Ramos (cell line): ENCODE data around the gene S100A2.
"Not testable (repeated sequence)": the region's sequence is repeated elsewhere in the genome, so short reads cannot be mapped to it uniquely, and the experiment has no call there.

Experiments used
- in situ Hi-C: fragments of 300-500 bp; cut with MboI; formaldehyde crosslinking; loops from one replicate; pipeline ENCODE4 v1.14.3; 2022; ENCODE audit warnings: low sequenced_read_pairs; ENCODE audit not compliant: unreplicated experiment

The S100A2 gene

DNA sequence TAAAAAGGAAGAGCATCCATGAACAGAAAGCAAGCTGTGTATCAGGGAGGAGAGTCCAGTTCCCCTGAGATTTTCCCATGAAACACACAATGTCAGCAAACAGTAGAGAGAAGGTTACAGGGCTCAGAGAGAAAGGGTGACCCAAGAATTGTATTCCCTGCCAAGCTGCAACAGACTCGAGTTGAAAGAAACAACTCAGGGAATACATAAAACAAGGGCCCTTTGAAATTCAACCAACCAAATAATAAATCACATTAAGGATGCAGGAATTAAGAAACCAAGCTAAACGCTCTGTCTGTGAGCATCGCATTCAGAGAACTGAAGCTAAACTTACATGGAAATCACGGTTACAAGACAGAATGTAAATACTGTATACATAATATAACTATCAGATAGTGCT lies 27.1 kb upstream of the S100A2 start:
- in situ Hi-C loops: no loop called here

- in situ Hi-C loops: no loop called here
These were observed 22.8 kb upstream of the S100A2 start for GRCh38 chr1:153588482-153588881.

DNA sequence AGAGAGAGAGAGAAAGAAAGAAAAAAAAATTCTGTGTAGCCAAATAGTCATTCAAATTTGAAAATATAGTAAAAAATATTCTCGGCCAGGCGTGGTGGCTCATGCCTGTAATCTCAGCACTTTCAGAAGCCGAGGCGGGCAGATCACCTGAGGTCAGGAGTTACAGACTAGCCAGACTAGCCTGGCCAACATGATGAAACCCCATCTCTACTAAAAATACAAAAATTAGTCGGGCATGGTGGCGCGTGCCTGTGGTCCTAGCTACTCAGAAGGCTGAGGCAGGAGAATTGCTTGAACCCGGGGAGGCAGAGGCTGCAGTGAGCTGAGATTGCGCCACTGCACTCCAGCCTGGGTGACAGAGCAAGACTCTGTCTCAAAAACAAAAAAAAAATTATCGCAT lies 22.4 kb upstream of the S100A2 start:
- in situ Hi-C loops: not testable (repeated sequence)

DNA sequence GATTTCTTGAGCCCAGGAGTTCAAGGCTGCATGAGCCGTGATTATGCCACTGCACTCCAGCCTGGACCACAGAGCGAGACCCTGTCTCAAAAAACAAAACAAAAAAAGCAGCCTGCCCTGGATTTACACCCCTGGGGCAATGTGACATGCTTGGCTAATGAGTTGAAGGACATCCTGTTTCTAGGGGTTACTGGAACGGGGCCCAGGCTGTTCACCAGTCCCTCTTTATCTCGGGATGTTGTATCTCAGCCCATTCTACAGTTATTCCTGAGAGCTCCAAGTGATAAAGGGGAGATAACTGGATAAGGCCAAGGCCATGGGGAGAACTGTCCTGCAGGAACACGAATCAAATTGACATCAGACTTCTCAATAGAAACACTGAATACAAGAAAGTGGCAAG lies 21.7 kb upstream of the S100A2 start:
- in situ Hi-C loops: no loop called here

- in situ Hi-C loops: no loop called here
These were observed 20.7 kb upstream of the S100A2 start for GRCh38 chr1:153586347-153586746.

DNA sequence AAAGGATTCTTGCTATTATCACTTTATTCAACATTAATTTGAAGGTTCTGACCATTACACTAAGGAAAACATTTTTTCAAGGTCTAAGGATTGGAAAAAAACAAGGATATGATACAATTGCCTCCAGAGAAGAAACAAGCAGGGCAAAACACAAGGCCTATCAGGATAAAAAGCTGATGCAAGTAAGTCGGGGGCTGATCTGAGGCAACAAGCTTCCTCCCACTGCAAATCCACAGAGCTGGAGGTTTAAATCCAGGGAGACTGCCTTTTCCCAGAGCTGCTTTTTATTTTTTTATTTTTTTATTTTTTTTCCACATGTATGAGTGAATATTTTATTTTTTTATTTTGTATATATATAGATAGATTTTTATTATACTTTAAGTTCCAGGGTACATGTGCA lies 19.4 kb upstream of the S100A2 start:
- in situ Hi-C loops: no loop called here

GRCh38 chr1:153583976-153584375 lies 18.3 kb upstream of the S100A2 start:
- in situ Hi-C loops: no loop called here

GRCh38 chr1:153583514-153583913 lies 17.9 kb upstream of the S100A2 start:
- in situ Hi-C loops: not testable (repeated sequence)

- in situ Hi-C loops: not testable (repeated sequence)
These were observed 17.2 kb upstream of the S100A2 start for GRCh38 chr1:153582836-153583235.

DNA sequence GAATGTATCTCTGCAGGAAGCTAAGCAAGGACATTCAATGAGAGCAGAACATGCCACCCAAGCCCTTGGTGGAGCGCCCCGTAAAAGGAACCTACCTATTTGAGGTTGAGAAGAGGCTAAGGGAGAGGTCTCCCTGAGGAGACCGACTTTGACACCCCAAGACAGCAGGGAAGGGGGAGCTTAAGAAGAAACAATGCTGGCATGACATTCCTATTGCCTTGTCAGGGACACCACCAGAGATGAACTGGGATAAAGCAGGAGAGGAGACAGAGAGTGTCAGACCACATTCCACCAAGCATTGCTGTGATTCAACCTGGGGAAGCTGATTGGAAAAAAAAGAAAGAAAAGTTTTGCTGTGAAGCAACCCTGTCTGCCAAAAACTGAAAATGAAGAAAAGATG lies 13.3 kb upstream of the S100A2 start:
- in situ Hi-C loops: no loop called here

DNA sequence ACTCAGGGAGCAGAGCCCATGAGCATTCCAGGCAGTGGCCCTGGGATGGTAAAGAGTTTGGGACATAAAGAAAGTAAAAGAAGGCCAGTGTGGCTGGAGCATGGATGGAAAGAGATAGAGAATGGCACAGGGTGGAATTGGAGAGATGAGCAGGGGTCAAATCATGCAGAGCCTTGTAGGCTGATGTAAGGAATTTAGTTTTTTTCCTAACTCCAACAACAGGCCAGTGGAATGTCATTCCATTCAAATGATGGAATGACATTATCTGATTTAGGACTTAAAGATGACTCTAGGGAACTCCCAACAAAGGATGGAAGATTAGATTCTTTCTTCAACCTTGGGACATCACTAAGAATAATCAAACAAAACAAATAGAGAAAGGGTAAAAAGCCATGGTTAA lies 12.8 kb upstream of the S100A2 start:
- in situ Hi-C loops: no loop called here

DNA sequence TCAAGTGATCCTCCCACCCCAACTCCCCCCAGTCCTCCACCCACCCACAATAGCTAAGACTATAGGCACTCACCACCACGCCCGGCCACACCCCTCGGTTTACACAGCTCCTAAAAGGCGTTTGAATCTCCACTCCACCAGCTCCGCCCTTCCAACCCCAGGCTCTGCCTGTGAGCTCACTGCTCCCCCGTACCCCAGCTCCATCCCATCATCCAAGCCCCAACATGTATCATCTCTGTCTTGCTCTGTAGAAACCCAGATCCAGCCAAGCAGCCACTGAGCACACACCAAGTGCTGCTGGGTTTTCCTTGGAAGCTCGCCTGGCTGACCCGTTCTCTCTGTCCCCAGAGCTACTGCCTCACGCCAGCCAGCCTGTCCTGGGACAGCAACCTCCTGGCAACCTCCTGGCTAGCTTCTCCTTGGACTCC lies 12.0 kb upstream of the S100A2 start:
- in situ Hi-C loops: no loop called here

DNA sequence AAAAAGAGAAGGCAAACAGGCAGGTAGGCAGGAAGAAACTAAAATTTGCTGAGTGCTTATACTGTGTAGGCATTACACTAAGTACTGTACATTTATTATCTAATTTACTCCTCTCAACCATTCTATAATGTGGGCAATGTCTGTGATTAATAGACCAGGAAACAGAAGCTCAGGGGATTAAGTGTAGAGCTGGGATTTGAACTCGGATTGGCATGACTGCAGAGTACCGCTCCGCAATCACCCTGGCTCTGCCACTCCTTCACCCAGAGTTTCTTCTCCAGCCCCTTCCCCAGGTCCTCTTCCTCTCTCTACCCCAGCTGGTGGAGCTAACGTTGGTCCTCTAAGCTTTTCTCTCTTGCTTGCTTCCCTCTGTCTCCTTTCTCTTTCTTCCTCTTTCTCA lies 11.5 kb upstream of the S100A2 start:
- in situ Hi-C loops: no loop called here

DNA sequence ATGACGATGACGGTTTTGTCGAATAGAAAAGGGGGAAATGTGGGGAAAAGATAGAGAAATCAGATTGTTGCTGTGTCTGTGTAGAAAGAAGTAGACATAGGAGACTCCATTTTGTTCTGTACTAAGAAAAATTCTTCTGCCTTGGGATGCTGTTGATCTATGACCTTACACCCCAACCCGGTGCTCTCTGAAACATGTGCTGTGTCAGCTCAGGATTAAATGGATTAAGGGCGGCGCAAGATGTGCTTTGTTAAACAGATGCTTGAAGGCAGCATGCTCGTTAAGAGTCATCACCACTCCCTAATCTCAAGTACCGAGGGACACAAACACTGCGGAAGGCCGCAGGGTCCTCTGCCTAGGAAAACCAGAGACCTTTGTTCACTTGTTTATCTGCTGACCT lies 9.9 kb upstream of the S100A2 start:
- in situ Hi-C loops: not testable (repeated sequence)

DNA sequence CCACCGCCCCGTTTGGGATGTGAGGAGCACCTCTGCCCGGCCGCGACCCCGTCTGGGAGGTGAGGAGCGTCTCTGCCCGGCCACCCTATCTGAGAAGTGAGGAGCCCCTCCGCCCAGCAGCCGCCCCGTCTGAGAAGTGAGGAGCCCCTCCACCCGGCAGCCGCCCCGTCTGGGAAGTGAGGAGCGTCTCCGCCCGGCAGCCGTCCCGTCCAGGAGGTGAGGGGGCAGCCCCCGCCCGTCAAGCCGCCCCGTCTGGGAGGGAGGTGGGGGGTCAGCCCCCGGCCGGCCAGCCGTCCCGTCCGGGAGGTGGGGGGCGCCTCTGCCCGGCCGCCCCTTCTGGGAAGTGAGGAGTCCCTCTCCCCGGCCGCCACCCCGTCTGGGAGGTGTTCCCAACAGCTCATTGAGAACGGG lies 9.4 kb upstream of the S100A2 start:
- in situ Hi-C loops: not testable (repeated sequence)

GRCh38 chr1:153573351-153573750 lies 7.7 kb upstream of the S100A2 start:
- in situ Hi-C loops: no loop called here

DNA sequence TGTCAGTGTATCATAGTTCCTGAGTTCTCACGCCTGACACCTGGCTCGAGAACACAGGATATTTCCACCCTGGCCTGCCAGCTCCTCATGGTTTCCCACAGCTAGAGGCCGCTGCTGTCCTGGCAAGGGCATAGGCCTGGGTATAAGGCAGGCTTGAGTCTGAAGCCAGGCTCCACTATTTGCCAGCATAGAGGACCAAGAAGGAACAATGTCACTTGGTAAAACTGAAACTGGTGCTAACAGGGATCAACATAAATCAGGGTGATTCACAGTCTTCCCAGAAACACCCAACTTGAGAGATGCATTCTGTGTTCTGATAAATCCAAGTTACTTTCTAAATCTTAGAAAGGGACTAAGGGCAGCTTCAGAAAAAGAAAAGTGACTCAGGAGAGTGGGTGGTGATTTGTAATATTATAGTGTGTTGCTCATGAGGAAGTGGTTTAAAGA lies 6.9 kb upstream of the S100A2 start:
- in situ Hi-C loops: no loop called here

- in situ Hi-C loops: no loop called here
These were observed 6.1 kb upstream of the S100A2 start for GRCh38 chr1:153571706-153572105.

DNA sequence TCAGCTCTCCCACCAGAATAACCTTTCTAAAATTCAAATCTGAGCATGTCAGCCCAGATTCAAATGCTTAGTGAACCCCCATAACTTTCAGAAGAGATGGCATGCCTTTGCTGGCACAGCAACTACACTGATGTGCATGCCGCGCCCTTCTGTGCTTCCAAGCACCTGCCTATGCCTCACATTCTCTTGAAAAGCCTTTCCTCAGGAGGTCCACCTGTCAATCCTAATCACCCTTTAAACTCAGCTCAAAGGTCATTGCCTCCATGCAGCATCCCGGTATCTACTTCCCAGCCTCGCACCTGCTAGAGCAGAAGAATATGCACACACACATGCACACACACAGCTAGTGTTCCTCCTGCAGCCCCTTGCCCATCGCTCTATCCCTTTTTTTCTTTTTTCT lies 5.2 kb upstream of the S100A2 start:
- in situ Hi-C loops: no loop called here

GRCh38 chr1:153569465-153569864 lies 3.8 kb upstream of the S100A2 start:
- in situ Hi-C loops: no loop called here

- in situ Hi-C loops: no loop called here
These were observed 2.9 kb upstream of the S100A2 start for GRCh38 chr1:153568367-153569099.

DNA sequence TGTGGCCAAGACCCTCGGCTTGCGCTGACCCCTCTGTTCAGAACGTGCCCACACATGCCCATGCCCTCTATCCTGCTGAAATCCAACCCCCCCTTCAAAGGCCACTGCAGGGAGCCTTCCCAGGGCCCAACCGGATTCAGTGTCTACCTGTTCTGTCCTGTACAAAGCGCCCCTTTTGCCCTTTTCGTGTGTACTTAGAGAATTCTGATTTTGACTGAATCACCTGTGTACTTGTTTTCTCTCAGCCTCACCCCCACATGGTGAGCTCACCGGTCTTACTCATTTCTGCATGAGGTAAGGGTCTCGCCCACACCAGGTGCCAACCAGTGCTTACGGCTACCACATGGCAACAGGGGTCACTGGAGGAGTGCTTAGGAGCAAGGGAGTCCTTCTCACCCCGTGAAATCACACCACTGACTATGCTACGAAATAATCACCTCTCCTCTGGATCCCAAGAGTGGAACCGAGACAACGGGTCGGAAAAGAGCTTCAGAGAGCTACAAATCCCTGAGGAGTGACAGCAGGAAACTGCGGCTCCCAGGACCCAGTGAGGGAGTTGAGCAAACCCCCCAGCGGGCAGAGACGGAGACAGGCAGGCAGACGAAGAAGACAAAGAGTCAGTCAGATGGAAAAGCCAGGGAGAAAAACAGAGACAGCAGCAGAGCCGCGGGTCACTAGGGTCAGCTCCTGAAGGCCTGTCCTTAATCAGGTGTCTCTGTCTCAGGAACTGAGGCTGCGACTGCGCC lies 2.1 kb upstream of the S100A2 start:
- in situ Hi-C loops: no loop called here
